CD4-positive, alpha-beta T cell treated with Interleukin-4 for 1 hour (primary cell): ENCODE data around the gene ENKD1.

Experiments used
- DNase-seq, 2 donors: peaks; one replicate each; pipeline ENCODE4 v3.0.0-alpha.2; 2020 to 2022

Gene ENKD1

DNA sequence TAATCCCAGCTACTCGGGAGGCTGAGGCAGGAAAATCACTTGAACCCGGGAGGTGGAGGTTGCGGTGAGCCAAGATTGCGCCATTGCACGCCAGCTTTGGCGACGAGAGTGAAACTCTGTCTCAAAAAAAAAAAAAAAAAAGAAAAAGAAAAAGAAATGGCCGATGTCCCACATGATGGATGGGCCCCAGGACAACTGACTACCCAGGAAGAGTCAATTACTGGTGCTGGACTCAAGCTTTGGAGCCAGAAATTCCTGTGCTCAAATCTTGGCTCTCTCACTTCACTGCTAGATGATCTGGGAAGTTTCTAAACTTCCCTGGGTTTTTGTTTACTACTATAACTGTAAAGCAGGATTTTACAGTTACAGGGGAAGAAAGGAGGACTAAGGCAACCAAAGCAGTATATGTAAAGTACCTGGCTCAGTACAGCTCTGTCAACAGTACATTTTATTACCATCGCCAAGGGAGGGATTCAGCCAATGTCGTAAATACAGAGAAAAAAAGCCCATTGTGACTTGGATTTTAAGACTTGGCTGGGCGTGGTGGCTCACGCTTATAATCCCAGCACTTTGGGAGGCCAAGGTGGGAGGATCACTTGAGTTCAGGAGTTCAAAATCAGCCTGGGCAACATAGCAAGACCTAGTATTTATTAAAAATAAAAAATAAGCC is 11.9 kb upstream of the ENKD1 start:
- no peak for DNase-seq

DNA sequence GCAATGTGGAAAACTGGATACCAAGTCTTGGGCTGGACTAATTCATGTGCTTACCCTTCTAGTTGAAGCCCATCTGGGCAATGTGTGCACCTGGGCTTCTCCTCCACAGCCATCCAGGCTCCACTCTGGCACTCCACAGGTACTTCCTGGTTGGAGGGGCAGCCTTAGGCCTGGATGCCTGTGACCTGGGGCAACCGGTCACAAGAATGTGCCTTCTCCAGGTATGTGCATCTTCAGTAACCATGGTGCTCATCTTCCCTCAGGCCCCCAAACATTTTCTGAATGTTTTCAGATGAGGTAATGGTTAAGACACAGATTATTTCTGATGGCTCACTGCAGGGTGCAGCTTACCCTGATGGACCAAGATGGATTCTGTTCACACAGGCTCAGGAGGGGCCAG is 11.2 kb upstream of the ENKD1 start:
- DNase-seq: no peak

DNA sequence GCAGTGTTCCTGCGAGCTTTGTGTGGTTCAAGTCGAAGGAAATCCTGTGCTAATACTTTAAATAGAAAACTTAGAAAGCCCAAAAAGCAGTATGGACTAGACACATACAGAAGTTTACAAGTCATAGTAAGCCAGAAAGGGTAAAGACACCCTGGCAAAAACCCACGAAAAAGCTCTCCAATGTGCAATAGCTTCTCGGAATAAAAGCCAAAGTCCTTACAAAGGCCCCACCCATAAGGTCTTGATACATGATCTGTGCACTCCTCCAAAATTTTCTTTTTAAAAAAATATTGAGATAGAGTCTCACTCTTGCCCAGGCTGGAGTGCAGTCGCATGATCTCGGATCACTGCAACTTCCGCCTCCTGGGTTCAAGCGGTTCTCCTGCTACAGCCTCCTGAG is 10.4 kb upstream of the ENKD1 start:
- no peak for DNase-seq

DNA sequence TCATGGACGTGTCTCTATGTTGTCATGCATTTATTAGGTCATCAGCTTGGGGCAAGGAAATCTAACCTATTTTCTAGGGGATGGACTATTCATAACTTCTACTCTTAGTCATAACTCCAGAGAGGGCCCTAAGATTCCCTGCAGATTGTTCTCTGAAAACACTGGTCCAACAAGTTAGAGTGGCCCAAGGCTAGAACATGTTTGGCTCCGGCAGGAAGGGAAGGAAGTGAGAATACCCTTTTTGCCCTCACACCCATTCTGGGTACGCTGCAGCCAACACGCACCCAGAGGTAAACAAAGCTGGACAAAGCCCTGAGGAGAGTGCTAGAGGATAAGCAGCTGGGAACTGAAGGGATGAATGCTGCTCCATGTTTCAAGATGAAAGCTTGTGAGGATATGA is 10.0 kb upstream of the ENKD1 start:
- no peak for DNase-seq

DNA sequence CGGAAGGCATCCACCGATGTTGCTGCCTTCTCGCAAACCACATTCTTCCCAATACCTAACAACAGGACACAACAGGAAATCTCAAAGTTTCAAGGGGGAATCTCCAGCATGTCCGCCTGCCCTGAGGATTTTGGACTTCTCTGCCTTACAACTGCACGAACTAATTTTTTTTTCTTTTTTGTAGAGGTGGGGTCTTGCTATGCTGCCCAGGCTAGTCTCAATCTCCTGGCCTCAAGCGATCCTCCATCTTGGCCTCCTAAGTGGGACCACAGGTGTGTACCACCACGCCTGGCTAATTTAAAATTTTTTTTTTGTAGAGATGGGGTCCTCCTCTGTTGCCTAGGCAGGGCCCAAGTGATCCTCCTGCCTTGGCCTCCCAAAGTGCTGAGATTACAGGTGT is 9.4 kb upstream of the ENKD1 start:
- no peak for DNase-seq

DNA sequence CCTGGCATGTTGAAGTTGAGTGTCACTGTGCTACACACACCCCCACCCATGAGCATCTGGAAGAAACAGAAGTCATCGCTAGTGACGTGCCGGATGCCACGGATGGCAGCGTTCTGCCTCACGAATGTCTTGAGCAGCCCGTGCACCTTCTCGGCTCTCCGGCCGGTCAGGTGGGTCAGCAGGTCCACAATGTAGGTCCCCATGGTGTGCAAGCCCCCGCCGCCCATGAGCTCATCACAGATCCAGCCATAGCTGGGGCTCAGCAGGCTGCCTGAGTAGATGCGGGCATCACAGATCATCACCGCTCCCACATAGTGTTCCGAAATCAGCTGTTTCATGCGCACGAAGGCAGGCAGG is 9.0 kb upstream of the ENKD1 start:
- no peak for DNase-seq

DNA sequence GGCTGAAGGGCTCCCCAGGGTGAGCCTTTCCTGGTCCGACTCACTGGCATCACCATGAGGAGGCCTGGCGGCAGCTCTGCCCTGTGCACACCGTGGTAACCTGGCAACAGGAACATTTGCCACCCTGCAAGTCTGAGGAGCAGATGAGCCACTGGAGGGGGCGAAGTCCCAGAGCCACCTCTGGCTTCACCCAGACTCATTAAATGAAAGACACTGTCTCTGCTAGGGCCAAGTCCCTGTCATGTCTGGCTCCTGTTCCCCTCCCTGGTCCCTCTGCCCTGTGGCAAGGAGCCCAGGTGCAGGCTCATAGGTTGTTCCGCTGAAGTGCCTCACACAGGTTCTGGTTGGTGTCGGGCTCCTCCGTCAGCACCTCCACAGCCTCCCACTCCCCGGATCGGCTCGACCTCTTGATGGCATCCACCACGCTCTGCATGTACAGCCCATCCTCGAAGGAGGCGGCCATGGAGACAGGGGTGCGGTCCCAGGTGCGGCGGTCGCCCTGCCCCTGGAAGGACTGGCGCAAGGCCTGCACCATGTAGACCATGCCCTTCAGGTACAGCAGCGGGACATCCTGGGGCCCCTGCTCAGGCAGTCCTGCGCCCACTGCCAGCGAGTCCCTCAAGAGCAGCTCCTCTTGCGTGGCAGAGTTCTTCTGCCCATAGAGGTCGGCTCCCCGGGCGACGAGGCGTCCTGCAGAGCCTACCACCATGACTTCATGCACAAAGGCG is 8.5 kb upstream of the ENKD1 start:
- no peak for DNase-seq

DNA sequence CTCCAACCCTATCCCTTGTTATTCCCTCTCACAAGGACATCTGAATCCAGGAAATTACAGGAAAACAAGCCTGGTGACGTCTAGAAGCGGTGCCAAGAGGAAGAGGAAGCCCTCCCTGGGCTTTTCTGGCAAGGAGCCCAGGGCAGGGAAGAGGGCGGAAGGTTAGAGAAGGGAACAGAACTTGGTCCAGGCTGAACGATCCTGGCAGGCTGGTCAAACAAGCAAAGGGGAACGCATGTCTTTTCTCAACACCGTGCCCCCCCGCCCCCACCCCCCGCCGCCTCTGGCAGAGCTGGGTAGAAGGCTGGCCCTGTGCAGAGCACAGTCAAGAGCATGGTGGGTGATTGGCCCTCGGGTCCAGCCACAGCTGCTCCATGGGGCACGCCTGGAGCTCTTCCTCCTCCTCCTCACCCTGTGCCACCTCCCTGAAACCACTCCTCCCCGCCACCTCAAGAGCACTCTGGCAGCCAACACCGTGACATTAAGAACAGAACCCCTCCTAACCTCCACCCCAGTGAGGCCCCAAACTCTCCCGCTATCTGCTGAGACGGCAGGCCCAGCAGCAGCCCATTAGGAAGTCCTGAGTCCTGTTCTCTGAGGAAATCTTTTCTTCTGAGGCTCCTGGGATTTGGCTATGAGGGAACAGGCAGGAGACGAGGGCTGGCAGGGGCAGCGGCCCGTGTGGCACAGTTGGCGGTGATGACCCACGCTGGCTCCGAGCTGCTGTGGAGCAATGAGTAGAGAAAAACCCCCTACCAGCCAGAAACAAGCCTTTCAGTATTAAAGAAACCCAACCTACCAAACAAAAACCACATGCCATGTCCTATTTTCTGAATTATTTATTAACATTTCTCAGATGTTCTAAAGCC is 7.4 kb upstream of the ENKD1 start:
- DNase-seq: peak in 1 of 2 donors; percentile 35

DNA sequence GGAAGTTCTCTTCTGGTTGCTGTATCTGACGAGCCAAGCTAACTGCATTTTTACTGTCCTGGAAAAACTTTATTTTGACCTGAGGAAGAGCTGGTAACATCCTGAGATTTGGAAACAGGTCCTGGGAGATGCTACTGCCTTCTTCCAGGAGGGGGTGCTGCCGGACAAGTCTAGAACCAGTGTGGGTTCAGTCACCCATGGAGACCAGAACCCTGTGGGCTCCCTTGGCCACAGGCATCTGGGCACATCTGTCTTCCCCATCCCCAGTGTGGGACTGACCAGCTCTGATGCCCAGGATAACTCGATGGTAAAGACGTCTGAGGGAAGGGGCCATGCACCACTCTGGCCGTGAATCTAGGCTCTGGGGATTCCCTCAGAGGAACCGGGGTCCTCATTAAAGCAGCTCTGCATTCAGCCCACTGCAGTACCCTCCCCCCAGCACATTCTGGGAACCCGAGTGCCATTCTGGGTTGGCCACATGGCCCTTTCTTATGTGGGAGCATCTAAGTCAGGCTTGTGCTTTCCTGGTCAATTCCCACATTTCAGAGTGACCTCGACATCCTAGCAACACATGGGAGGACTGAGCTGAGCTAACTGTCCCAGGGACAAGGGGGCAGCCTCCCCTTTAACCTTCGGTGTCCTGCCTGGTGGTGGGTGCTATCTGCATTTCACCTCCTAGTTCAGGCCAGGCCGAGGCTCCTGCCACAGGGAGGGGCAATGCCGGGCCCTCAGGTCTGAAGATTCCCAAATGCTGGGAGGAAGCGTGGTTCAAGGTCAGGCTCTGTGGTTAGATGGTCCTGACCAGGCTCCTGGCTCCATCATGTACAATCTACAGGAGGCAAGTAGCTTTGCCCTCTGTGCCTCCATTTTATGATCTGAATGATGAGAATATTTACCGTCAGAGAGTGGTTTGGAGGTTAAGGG is 6.5 kb upstream of the ENKD1 start:
- peak; percentile 61 to 67 for DNase-seq

DNA sequence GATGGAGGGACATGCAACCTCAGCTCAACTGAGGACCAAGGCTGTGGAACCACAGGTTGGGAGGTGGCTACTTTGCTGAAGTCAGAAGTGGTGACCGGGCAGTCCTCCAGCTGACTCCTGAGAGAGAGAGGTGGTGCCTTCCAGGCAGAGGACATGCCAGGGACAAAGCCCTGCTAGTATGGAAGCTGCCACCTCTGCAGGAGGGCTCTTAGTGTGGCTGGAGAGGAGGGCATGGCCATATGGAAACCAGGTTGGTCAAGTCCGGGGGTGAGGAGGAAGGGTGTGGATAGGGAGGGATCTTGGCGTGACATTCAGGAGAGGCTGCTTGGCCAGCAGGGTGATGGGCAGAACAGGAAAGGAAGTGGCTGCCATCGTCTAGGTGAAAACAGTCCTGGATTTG is 5.8 kb upstream of the ENKD1 start:
- no peak for DNase-seq

DNA sequence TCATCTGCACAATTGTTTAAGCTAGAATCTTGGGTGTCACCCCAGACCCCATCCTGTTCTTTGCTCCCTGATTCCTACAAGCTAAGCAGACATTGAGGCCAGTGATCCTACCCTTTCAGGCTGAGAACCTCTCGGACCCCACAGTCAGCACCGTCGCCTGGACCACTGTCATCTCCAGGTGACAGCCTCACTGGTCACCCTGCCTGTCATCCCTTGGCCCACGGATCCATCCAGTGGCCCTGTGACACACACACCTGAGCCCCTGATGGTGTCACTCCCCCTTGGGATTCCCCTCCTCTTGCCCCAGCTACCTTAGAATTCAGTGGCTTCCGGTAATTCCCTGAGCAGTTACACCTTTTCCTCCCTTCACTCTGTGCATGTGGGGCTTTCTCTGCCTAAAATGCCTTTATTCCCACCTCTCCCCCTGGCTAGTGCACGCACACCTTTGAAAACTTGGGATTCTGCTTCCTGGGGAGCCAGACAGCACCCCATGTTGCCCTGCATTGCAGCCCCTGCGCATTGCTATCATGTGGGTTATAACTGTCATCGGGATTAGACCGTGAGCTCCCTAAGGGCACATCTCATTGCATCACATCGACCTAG is 3.0 kb upstream of the ENKD1 start:
- DNase-seq: no peak

DNA sequence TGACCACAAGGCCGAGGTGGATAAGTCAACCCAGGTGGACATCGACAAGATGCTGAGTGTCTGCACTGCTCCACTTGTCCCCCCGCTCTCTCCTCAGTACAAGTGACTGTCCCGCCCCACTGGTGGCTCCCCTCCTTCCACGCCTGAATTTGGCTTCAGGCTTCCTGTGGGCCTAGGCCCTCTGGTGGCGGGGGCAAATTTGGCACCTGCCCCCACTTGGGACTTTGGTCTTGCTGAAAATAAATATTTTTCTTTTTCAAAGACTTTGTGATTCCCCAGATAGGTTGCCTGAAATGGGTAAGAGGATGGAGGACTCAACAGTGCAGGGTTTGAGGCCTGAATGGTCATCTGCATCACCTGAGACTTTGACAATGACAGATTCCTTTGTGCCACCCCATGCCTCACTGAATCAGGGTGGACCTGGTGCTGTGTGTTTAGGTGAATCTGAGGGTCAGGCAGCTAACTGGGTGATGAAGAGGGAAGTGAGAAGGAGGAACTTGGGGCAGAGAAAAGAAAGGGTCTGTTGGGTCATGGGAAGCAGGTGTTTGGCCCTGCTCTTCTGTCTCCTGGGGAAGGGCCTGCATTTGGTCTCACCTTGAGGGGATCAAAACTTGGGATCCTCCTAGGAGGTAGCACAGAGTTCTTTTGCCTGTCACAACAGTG is 2.1 kb upstream of the ENKD1 start:
- DNase-seq: peak in 1 of 2 donors; percentile 31

DNA sequence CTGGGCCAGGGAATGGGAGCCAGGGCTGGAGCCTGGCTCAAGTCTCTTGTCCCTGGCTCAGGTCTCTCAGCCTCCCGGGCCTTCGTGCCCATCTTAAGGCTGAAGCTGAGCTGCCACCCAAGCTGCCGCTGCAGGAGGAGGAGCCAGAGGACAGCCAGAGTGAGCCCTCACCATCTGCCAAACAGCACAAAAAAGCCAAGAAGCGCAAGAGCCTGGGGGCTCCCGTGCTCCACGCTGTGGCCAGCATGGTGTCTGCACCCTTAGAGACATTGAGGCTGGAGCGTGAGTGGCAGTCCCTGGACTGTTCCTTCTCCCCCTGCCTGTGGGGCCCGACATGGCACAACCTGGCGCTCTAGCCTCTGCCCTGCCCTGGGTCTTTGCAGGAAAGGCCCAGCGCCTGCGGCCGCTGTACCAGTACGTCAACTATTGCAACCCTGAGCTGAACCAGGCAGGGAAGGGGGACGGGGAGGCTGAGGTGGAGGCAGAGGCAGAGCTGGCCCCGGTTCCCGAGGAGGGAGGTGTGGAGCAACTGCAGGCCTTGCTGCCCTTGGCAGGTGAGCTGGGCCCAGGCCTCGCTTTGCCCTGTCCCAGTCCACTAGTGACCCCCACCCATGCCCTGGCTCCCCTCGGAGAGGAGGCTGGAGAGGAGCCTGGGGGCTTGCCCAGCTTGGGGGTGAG is 1.4 kb upstream of the ENKD1 start:
- peak; percentile 89 to 90 for DNase-seq

DNA sequence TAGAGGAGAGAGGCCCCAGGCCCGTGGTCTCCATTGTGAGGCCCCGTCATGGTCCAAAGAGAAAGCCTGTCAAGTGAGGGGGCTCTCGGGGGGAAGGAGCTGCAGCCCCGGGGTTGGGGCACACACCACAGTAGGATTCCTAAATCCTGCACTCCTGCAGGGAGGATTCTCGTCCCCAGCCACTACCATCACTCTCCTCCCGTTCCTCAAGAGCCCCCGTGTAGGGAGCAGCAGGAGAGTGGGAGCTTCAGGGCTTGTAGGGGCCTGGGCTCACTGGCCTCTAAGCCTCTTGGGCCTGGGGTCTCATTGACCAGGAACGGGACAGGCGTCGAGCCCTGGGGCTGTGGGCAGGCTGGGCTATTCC is 885 bp upstream of the ENKD1 start:
- no peak for DNase-seq

DNA sequence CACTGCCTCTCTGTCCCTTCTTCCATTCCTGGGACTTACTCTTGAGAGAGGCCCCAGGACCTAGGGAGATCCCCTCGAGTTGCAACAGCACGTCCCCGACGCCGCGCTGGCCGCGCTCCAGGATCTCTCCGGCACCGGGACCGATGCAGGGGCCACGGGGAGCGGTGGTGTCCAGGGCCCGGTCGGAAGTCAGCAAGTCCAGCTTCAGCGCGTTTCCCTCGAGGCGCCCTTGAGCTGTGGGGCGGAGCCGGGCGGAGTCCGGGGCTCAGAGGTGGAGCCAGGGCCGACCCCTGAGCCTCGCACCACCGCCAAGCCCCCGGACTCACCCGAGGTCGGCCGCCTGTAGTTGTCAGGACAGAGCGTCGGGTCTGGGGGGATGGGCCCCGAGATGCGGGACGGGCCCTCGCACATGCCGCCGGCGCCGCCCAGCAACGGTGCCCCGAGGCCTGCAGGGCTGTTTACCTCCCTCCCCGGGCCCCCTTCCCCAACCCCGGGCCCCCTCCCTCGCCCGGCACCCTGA is 458 bp downstream of the ENKD1 start:
- DNase-seq: no peak

DNA sequence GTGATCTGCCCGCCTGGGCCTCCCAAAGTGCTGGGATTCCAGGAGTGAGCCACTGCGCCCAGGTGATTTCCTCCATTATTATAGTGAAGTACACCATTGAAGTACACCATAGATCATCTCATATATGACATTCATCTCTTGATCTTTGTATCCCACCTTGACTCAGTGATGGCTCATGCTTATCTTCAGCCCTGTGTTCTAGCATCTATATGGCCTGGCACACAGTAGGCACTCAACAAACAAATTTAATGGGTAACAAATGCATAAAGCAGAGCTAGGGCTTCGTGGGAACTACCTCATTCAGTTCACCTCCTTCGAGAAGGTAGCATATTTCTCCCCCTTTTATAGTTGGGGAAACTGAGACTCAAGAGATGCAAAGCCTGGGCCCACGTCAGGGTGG is 952 bp downstream of the ENKD1 start:
- no peak for DNase-seq

DNA sequence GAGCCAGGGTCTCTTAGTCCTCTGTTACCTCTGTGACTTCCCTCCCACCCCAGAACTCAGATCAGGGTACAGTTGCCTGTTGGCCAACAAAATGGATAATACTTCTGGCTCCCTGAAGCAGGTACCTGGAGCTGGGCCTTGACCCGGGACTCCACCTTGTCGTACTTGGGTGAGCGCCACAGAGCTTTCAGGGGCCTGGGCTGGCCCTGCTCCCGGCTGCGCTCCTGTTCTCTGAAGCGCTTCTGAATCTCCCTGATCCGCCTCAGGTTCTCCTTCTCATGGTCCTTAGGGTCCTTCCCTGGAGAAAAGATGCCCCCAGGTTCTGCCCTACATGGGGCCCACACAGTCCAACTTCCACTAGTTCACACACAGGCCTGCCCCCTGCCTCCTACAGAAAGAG is 1.7 kb downstream of the ENKD1 start:
- DNase-seq: no peak

DNA sequence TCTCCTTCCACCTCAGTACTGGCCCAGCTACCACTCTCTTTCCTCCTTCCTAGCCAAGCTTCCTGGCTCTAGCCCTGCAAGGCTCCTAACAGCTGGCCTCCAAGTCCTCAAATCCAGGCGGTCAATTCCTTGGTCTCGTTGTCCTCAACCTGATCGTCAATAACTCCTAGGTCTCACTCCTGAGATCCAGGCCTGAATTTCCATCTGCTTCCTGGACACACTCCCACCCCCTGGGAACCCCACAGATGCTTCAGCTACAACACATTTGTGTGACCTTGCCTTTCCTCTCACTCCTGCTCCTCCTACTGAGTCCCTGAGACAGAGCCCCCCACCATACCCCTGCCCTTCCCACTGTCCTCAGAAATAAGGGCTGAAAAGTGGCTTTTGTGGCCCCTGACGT is 2.3 kb downstream of the ENKD1 start:
- no peak for DNase-seq

DNA sequence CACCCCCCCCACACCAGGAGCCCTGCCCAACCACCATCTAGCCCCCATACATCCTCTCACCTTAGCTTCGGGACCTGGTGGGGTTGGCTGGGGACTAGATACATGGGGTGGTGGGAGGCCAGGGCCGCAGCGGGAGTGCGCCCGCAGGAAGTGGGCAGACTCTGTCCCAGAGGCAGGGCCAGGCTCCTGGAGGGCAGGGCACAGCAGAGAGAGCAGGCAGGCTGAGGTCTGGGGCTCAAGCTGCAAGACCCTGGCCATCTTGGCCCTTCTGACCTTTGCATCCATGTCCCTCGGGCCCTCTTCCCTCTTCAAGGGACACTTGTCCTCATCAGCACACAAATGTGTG is 2.7 kb downstream of the ENKD1 start:
- no peak for DNase-seq

DNA sequence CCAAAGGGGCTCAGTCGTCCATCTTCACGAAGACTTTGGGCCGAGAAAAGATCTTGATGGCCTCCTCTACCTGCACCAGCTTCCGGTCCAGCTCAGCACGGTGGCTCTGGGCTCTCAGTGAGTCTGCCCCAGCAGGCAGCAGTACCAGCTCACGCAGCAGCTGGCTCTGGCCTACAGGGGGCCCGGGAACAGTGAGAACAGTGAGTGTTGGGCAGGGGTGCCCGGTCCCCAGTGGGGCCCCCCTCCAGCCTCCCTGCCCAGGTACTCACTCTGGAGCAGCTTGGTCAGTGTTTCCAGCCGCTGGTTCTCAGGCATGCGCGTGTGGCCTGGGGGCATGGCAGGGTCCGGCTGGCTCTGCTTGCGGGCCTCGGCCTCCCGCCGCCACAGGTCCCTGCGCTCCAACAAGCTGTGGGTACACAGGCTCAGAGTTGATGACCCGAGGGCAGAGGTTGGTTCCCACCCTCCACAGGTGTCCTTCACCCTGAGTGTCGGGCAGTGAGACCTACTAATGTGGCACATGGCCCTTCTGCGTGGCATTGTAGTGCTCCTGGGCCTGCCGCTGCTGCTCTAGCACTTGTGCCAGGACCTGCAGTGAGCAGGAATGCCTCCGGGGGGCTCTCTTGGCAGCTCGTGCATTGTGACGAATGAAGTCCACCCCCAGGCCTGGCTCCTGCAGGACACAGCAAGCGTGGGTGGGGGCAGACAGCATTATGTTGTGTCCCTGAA is 3.2 kb downstream of the ENKD1 start:
- peak; percentile 26 to 33 for DNase-seq

DNA sequence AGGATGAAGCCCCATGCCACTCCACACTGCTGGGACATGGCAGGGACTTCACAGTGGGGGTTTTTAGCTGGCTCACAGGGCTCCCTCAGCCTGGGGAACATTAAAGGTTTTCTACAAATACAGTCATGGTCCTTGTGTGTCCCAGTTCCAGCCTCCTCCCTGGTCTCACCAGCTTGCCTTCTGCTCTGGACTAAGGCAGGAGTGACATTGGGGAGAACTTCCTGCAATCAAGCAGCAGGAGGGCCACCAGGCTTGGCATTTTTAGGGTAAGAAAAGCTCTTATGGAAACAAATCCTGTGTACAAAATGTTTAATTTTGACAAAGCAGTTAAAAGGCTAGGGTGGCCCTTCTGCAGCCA is 3.9 kb downstream of the ENKD1 start:
- DNase-seq: no peak
